B cell (primary cell): ENCODE results near the gene SLC30A2. TPM values are rescaled to one million over a fixed set of nuclear protein-coding genes. Genes with fewer than 3 reads are reported as not detected.

Experiments
- ATAC-seq: fragments of 200-7000 bp; cut with Tn5 transposase; one replicate; pipeline ENCODE4 v1.10.0; 2021; ENCODE audit warnings: low read depth, mild to moderate bottlenecking, moderate number of reproducible peaks, moderate library complexity
- CTCF ChIA-PET: fragments of 350-600 bp; sonication (Branson Sonifier 250); formaldehyde crosslinking; loops from one replicate; lab custom pipeline; 2021; ENCODE audit warnings: antibody characterized with exemption, inconsistent platforms; lab: Charles Lee
- POLR2A ChIA-PET: fragments of 350-600 bp; sonication (Branson Sonifier 250); formaldehyde crosslinking; loops from one replicate; lab custom pipeline; 2021; ENCODE audit warnings: antibody characterized with exemption; lab: Charles Lee
- DNase-seq: peaks from one replicate; pipeline ENCODE4 v3.0.0; 2013
- H2AFZ ChIP-seq: 2 replicates; pipeline ENCODE4 v1.6.1; 2012; ENCODE audit warnings: mild to moderate bottlenecking, low read depth, low read length; ENCODE audit not compliant: insufficient read depth, poor library complexity, severe bottlenecking
- H3K27ac ChIP-seq, 2 donors: 1 replicate in 1 of 2; 2 replicates in 1 of 2; pipeline ENCODE4 v1.5.1; 2012 to 2013; ENCODE audit warnings: low read length in 2 of 2, mild to moderate bottlenecking in 2 of 2, moderate library complexity in 1 of 2
- H3K27me3 ChIP-seq, 4 experiments: fragments of 200-600 bp in 1 of 4; sonication (generic) in 1 of 4; replicated peaks in 1 of 4; 1 replicate in 2 of 4; 2 replicates in 2 of 4; pipeline versions ENCODE4 v1.6.1 to v1.7.0; 2013 to 2016; ENCODE audit warnings: low read length in 3 of 4, mild to moderate bottlenecking in 2 of 4, mixed read lengths in 1 of 4, moderate library complexity in 1 of 4; ENCODE audit not compliant: insufficient read depth in 4 of 4, control insufficient read depth in 3 of 4; ENCODE audit errors: control extremely low read depth in 1 of 4
- H3K36me3 ChIP-seq, 2 experiments: replicated peaks in 1 of 2; 1 replicate in 1 of 2; 2 replicates in 1 of 2; pipeline versions ENCODE4 v1.6.1 to v1.7.1; 2013; ENCODE audit warnings: low read length in 1 of 2; ENCODE audit not compliant: insufficient read depth in 2 of 2, control insufficient read depth in 1 of 2; ENCODE audit errors: control extremely low read depth in 1 of 2, extremely low read depth in 1 of 2
- H3K4me1 ChIP-seq, 2 donors: fragments of 200-600 bp in 1 of 2; sonication (generic) in 1 of 2; 1 replicate in 1 of 2; 2 replicates in 1 of 2; pipeline versions ENCODE4 v1.5.1 to v1.6.1; 2013 to 2017; ENCODE audit warnings: low read length in 2 of 2; ENCODE audit not compliant: control insufficient read depth in 2 of 2, insufficient read depth in 2 of 2
- H3K4me2 ChIP-seq: replicated peaks from 2 replicates; pipeline ENCODE3; 2012; ENCODE audit warnings: mild to moderate bottlenecking, low read depth, low read length; ENCODE audit not compliant: poor library complexity, severe bottlenecking
- H3K4me3 ChIP-seq, 5 experiments: fragments of 200-600 bp in 1 of 5; sonication (generic) in 1 of 5; 1 replicate in 3 of 5; 2 replicates in 2 of 5; pipeline versions ENCODE4 v1.5.1 to v1.7.0; 2011 to 2016; ENCODE audit warnings: low read length in 4 of 5, mild to moderate bottlenecking in 4 of 5, low read depth in 2 of 5, control low read depth in 1 of 5, moderate library complexity in 1 of 5; ENCODE audit not compliant: insufficient read depth in 1 of 5; ENCODE audit errors: control extremely low read depth in 1 of 5, extremely low read depth in 1 of 5
- H3K79me2 ChIP-seq: fragments of 200-600 bp; sonication (generic); one replicate; pipeline ENCODE4 v1.6.0; 2016; ENCODE audit warnings: low read length; ENCODE audit not compliant: control insufficient read depth, insufficient read depth
- H3K9ac ChIP-seq: fragments of 200-600 bp; sonication (generic); 2 replicates; pipeline ENCODE4 v1.6.1; 2017; ENCODE audit warnings: mild to moderate bottlenecking, low read length, moderate library complexity
- H3K9me3 ChIP-seq, 3 donors: one replicate each; pipeline versions ENCODE4 v1.6.1 to v1.7.1; 2013; ENCODE audit warnings: low read length in 2 of 3; ENCODE audit not compliant: control insufficient read depth in 2 of 3, insufficient read depth in 1 of 3; ENCODE audit errors: control extremely low read depth in 1 of 3
- H4K20me1 ChIP-seq: 2 replicates; pipeline ENCODE4 v1.6.0; 2012; ENCODE audit warnings: mild to moderate bottlenecking, low read length; ENCODE audit not compliant: insufficient read depth, control insufficient read depth, poor library complexity, severe bottlenecking
- H3K27ac Mint-ChIP-seq: one replicate; pipeline ENCODE4 v1.8.0; 2021; ENCODE audit warnings: mixed read lengths
- H3K27me3 Mint-ChIP-seq: one replicate; pipeline ENCODE4 v1.8.0; 2021; ENCODE audit warnings: mixed read lengths
- H3K4me1 Mint-ChIP-seq: one replicate; pipeline ENCODE4 v1.8.0; 2021; ENCODE audit warnings: mixed read lengths
- H3K4me3 Mint-ChIP-seq: one replicate; pipeline ENCODE4 v1.8.0; 2021; ENCODE audit warnings: mixed read lengths
- H3K9me3 Mint-ChIP-seq: one replicate; pipeline ENCODE4 v1.8.0; 2022; ENCODE audit warnings: mixed read lengths; ENCODE audit not compliant: insufficient read depth
- CTCF ChIP-seq: fragments of 200-600 bp; IDR thresholded peaks from one replicate; pipeline ENCODE4 v1.8.0; 2022; ENCODE audit warnings: antibody characterized with exemption, mild to moderate bottlenecking
- EZH2 ChIP-seq: IDR thresholded peaks from 2 replicates; pipeline ENCODE4 v1.6.1; 2012; ENCODE audit warnings: borderline replicate concordance, low read depth, mild to moderate bottlenecking, moderate library complexity, low read length; ENCODE audit not compliant: insufficient read depth, poor library complexity, severe bottlenecking
- WGBS: methylation state at CpG from one replicate; pipeline ENCODE4 v1.1.5; 2013; ENCODE audit warnings: missing lambda C conversion rate; ENCODE audit not compliant: insufficient coverage; 5-methylcytosine and 5-hydroxymethylcytosine counted together
- intact Hi-C: fragments of 100-400 bp; cut with micrococcal nuclease; formaldehyde crosslinking; loops from one replicate; pipeline ENCODE4 v1.10.0; 2022
- polyA plus RNA-seq: library from polyadenylated mRNA; depleted of rRNA; stranded (reverse); fragments of >200 nt; gene quantifications from 2 replicates; pipeline ENCODE4 v1.2.3, GENCODE V29; 2012
- total RNA-seq, 2 donors: library from RNA; stranded (reverse); fragments of 120-200 nt in 1 of 2; gene quantifications; 1 replicate in 1 of 2; 2 replicates in 1 of 2; pipeline versions ENCODE4 v1.2.3 to v1.2.4, GENCODE V29; 2013 to 2022

Gene SLC30A2
- total and polyA plus RNA-seq, 2 donors (not counting 1 experiment from before 2014, with no cell fraction given) = not detected

DNA sequence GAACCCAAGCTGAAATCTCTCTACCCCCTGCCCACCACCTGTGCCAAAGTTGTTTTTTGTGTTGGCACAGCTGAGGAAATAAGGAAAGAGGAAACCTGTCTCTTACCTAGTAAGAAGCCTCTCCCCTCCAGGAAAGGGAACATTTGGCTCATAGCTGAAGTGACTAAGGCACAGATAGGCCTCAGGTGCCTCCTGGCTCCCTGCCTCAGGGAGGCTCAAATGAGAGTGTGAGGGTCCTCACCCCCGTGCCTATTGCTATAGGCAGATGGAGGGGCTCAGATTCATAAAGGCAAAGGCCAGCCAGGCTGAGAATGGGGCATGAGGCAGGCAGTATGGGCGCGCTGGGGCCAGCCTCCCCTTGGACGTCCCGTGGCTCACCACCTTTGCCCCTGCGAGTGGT lies 7.4 kb downstream of the SLC30A2 start:
- no peak overlapping the region for H3K9ac ChIP-seq
- no peaks in the 10 kb centered on the region for H3K9me3 Mint-ChIP-seq
- no peaks in the 10 kb centered on the region for H3K36me3 ChIP-seq
- DNase-seq (no peak), ATAC-seq (no peak)
- H3K4me1 ChIP-seq = peaks cover 10 to 13% of the 10 kb centered on the region in 2 donors
- peaks cover 16% of the 10 kb centered on the region for H3K27me3 Mint-ChIP-seq
- no peak overlapping the region for H3K4me3 ChIP-seq
- H3K27ac ChIP-seq = no peak overlapping the region
- peak overlapping the region; percentile 23 for H3K4me3 Mint-ChIP-seq
- CTCF ChIA-PET = no interaction called here
- WGBS = 85% methylated on average over 6 of the region's 6 CpGs
- intact Hi-C loops = loop anchor here (5.0 kb wide), 1 partner anchor 124 kb away; no protein-coding TSS in a partner anchor
- POLR2A ChIA-PET = no interaction called here
- no peak for TF ChIP-seq EZH2
- no peak for TF ChIP-seq CTCF
- no peak overlapping the region for H2AFZ ChIP-seq
- H3K27me3 ChIP-seq = peaks cover 0 to 33% (median 6%) of the 10 kb centered on the region in 4 experiments
- no peaks in the 10 kb centered on the region for H4K20me1 ChIP-seq
- H3K4me2 ChIP-seq = no peak overlapping the region
- H3K27ac Mint-ChIP-seq = no peak overlapping the region
- no peaks in the 10 kb centered on the region for H3K79me2 ChIP-seq
- H3K9me3 ChIP-seq = no peaks in the 10 kb centered on the region
- peaks cover 13% of the 10 kb centered on the region for H3K4me1 Mint-ChIP-seq

DNA sequence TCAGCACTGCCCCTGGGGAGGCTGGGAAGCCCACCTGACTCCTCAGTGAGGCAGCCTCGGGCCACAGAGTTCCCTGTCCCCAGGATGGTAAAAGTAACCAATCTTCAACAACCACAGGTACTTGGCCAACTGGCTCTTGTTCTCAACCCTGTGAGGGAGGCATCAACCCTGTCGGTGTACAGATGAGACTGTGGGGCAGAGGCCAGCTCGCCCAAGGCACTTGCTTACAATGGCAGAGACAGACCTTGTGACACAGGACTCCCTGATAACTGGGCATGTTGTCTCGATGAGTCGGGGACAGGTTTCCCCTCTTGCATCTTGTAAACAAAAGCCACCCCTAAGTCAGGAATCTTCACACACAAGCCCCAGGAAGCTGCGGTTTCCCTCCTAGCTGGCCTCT lies 8.0 kb downstream of the SLC30A2 start:
- Histone ChIP-seq H3K79me2 (no peaks in the 10 kb centered on the region), H3K4me2 (no peak overlapping the region), H3K4me1 (peaks cover 10 to 13% of the 10 kb centered on the region in 2 donors), H3K9ac (no peak overlapping the region), H3K36me3 (no peaks in the 10 kb centered on the region), H3K9me3 (no peaks in the 10 kb centered on the region), H3K27me3 (peaks cover 0 to 32% (median 6%) of the 10 kb centered on the region in 4 experiments), H3K4me3 (no peak overlapping the region), H3K27ac (no peak overlapping the region), H2AFZ (no peak overlapping the region), H4K20me1 (no peaks in the 10 kb centered on the region)
- WGBS = 81% methylated on average over 6 of the region's 6 CpGs
- H3K9me3 Mint-ChIP-seq = no peaks in the 10 kb centered on the region
- H3K4me1 Mint-ChIP-seq = peaks cover 13% of the 10 kb centered on the region
- H3K27me3 Mint-ChIP-seq = peaks cover 11% of the 10 kb centered on the region
- POLR2A ChIA-PET = no interaction called here
- no peak for ATAC-seq
- TF ChIP-seq CTCF (no peak), EZH2 (no peak)
- no peak for DNase-seq
- CTCF ChIA-PET = no interaction called here
- H3K27ac Mint-ChIP-seq = no peak overlapping the region
- intact Hi-C loops = loop anchor here (5.0 kb wide), 1 partner anchor 124 kb away; no protein-coding TSS in a partner anchor
- no peak overlapping the region for H3K4me3 Mint-ChIP-seq
